GM21737 (cell line): ENCODE measurements around the gene METTL22.

ENCODE experiments used
- ATAC-seq: cut with Tn5 transposase; IDR thresholded peaks from one replicate; pipeline ENCODE4 v1.9.1; 2021; ENCODE audit warnings: mild to moderate bottlenecking, moderate library complexity; ENCODE audit not compliant: unreplicated experiment

Gene METTL22

GRCh38 chr16:8621572-8622314 is at the start of gene METTL22:
TSS of gene METTL22 (plus strand) at chr16:8621698. CDS start at chr16:8625666, 3,968 bp downstream.
- peak; percentile 92 for ATAC-seq

GRCh38 chr16:8572063-8572918 is 49.2 kb upstream of the METTL22 start:
- no peak for ATAC-seq

GRCh38 chr16:8572919-8573724 is 48.4 kb upstream of the METTL22 start:
- ATAC-seq: no peak

GRCh38 chr16:8575399-8575798 is 46.1 kb upstream of the METTL22 start:
- ATAC-seq: no peak

- ATAC-seq: no peak
Observed at GRCh38 chr16:8576141-8577004, 45.1 kb upstream of the METTL22 start.

- no peak for ATAC-seq
Observed at GRCh38 chr16:8577678-8578304, 43.7 kb upstream of the METTL22 start.

- no peak for ATAC-seq
Observed at GRCh38 chr16:8579559-8579958, 41.9 kb upstream of the METTL22 start.

GRCh38 chr16:8581831-8582580 is 39.5 kb upstream of the METTL22 start:
- no peak for ATAC-seq

- ATAC-seq: no peak
Observed at GRCh38 chr16:8583199-8583598, 38.3 kb upstream of the METTL22 start.

GRCh38 chr16:8583732-8584131 is 37.8 kb upstream of the METTL22 start:
- no peak for ATAC-seq

GRCh38 chr16:8585041-8585440 is 36.5 kb upstream of the METTL22 start:
- no peak for ATAC-seq

GRCh38 chr16:8585857-8586256 is 35.6 kb upstream of the METTL22 start:
- no peak for ATAC-seq

GRCh38 chr16:8587065-8587464 is 34.4 kb upstream of the METTL22 start:
- no peak for ATAC-seq

- ATAC-seq: no peak
Observed at GRCh38 chr16:8588682-8589056, 32.8 kb upstream of the METTL22 start.

- no peak for ATAC-seq
Observed at GRCh38 chr16:8589057-8589899, 32.2 kb upstream of the METTL22 start.

GRCh38 chr16:8589900-8590688 is 31.4 kb upstream of the METTL22 start, which contains the start of gene TMEM114:
TSS of gene TMEM114 (minus strand) at chr16:8590511. CDS start at chr16:8589838, 673 bp downstream.
- no peak for ATAC-seq

GRCh38 chr16:8590811-8591210 is 30.7 kb upstream of the METTL22 start:
- no peak for ATAC-seq
